BJ (cell line): ENCODE results near the gene SETD7. TPM values are rescaled to one million over a fixed set of nuclear protein-coding genes. Genes with fewer than 3 reads are reported as not detected.

Experiments used
- CTCF ChIA-PET: fragments of 350-600 bp; formaldehyde crosslinking; extraction: SDS; loops from one replicate; lab custom pipeline; 2021; ENCODE audit warnings: antibody characterized with exemption, inconsistent platforms; lab: Yijun Ruan, JAX
- POLR2A ChIA-PET: fragments of 300-600 bp; sonication (Branson Sonifier 250); formaldehyde crosslinking; extraction: SDS; loops from one replicate; lab custom pipeline; 2021; ENCODE audit warnings: antibody characterized with exemption; lab: Charles Lee
- DNase-seq: peaks from one replicate; pipeline ENCODE4 v3.0.0-alpha.2; 2011; ENCODE audit warnings: low read depth
- H3K27me3 ChIP-seq: 2 replicates; pipeline ENCODE4 v1.6.0; 2011; ENCODE audit warnings: low read length; ENCODE audit not compliant: control insufficient read depth, insufficient read depth
- H3K36me3 ChIP-seq: 2 replicates; pipeline ENCODE4 v1.5.1; 2011; ENCODE audit warnings: low read length; ENCODE audit not compliant: control insufficient read depth, insufficient read depth
- H3K4me3 ChIP-seq: 2 replicates; pipeline ENCODE4 v1.5.1; 2011; ENCODE audit warnings: low read depth, mild to moderate bottlenecking, control low read depth, low read length
- polyA plus RNA-seq: library from polyadenylated mRNA; depleted of rRNA; stranded (reverse); fragments of >200 nt; gene quantifications from 2 replicates; pipeline ENCODE4 v1.2.3, GENCODE V29; 2011
- TF ChIP-seq, protein P1 (sequence below): IDR thresholded peaks from 2 replicates; pipeline ENCODE4 v1.5.1; 2011; ENCODE audit warnings: low read depth, mild to moderate bottlenecking, control low read depth, inconsistent platforms, low read length, moderate library complexity; ENCODE audit not compliant: insufficient read depth

The SETD7 gene
- polyA plus RNA-seq, 1 experiment: 14.5 TPM

DNA sequence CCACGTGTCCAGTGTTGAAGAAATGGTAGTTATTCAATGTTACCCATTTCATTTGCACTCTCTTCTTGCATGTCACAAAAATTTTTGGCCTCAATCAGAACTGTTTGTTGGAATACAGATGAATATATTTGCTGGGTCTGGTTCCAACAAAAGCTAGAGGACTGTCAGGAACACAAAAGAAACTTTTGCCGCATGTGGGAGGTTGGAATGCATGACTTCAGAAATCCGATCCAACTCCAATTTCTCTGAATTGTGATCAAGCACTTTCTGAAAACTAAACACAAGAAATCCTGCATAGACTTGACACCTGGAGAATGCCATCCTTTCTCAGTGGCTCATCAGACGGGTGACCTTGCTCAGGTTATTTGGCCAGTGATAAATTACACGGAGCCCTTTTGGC is 15.4 kb downstream of the SETD7 start:
- Histone ChIP-seq H3K36me3 (peaks cover 5% of the 10 kb centered on the region), H3K27me3 (no peaks in the 10 kb centered on the region), H3K4me3 (no peak overlapping the region)
- DNase-seq: no peak
- ChIA-PET POLR2A (no interaction called here), CTCF (interaction anchor here (0.8 to 1.6 kb wide), 3 partner anchors 9 to 112 kb away, joined by 3 to 4 read pairs (median 3); no protein-coding TSS in a partner anchor)
- TF ChIP-seq, protein P1, sequence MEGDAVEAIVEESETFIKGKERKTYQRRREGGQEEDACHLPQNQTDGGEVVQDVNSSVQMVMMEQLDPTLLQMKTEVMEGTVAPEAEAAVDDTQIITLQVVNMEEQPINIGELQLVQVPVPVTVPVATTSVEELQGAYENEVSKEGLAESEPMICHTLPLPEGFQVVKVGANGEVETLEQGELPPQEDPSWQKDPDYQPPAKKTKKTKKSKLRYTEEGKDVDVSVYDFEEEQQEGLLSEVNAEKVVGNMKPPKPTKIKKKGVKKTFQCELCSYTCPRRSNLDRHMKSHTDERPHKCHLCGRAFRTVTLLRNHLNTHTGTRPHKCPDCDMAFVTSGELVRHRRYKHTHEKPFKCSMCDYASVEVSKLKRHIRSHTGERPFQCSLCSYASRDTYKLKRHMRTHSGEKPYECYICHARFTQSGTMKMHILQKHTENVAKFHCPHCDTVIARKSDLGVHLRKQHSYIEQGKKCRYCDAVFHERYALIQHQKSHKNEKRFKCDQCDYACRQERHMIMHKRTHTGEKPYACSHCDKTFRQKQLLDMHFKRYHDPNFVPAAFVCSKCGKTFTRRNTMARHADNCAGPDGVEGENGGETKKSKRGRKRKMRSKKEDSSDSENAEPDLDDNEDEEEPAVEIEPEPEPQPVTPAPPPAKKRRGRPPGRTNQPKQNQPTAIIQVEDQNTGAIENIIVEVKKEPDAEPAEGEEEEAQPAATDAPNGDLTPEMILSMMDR: no peak

DNA sequence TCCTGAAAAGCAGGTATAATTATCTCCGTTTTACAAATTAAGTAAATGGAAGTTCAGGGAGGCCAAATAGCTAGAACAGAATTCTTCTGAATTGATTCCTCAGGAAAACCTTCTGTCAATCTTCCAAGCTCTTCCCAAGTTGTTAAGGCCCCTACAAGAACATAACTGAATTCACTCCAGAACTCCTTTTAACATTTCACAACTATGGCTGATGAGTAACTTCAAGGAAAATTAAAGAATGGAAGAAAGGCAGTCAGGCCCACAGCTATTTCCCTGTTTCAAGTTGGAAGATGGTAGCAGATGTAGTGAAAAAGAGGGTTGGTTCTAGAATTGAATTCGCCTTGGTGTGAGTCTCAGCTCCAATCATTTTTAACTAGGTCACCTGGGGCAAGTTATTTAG is 15.9 kb downstream of the SETD7 start:
- no peak overlapping the region for H3K4me3 ChIP-seq
- ChIA-PET POLR2A (no interaction called here), CTCF (interaction anchor here (0.8 to 1.6 kb wide), 3 partner anchors 9 to 112 kb away, joined by 3 to 4 read pairs (median 3); no protein-coding TSS in a partner anchor)
- peaks cover 5% of the 10 kb centered on the region for H3K36me3 ChIP-seq
- DNase-seq: no peak
- no peaks in the 10 kb centered on the region for H3K27me3 ChIP-seq
- TF ChIP-seq, protein P1: no peak

DNA sequence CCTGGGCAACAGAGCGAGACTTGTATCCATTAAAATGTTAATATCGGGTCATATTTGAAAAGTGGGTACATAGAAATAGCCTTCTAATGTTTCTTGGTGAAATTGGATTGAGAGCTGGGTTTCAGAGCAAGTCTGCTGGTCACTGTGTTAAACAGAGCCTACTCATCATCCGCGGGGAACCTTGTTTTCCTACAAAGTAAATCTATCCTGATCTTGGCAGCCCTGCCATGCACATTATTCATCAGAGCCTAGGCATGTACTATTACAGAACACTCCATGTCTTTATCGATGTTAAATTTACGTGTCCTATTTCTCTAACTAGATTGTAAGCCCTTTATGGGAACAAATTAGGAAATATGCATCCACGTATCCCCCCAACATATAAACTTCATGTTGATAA is 18.7 kb downstream of the SETD7 start:
- ChIA-PET CTCF (no interaction called here), POLR2A (no interaction called here)
- DNase-seq: no peak
- peaks cover 3% of the 10 kb centered on the region for H3K36me3 ChIP-seq
- TF ChIP-seq, protein P1: no peak
- H3K27me3 ChIP-seq: no peaks in the 10 kb centered on the region
- no peak overlapping the region for H3K4me3 ChIP-seq

DNA sequence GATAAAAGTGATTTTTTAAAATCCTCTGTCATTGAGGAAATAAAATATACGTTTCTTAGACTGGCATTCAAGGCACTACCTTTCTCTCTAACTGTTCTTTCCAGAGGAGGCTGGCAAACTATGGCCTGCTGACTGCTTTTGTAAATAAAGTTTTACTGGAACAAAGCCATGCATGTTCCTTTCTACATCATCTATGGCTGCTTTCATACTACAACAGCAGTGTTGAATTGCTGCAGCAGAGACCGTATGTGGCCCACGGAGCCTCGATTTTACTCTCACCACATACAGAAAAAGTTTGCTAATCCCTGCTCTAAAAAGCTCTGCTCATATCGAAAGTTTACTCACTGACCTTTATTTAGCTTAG is 20.2 kb downstream of the SETD7 start:
- POLR2A ChIA-PET: no interaction called here
- H3K4me3 ChIP-seq: no peak overlapping the region
- CTCF ChIA-PET: no interaction called here
- TF ChIP-seq, protein P1: no peak
- no peak for DNase-seq
- no peaks in the 10 kb centered on the region for H3K27me3 ChIP-seq
- peaks cover 1% of the 10 kb centered on the region; the same call in 1 of the 2 replicates for H3K36me3 ChIP-seq

DNA sequence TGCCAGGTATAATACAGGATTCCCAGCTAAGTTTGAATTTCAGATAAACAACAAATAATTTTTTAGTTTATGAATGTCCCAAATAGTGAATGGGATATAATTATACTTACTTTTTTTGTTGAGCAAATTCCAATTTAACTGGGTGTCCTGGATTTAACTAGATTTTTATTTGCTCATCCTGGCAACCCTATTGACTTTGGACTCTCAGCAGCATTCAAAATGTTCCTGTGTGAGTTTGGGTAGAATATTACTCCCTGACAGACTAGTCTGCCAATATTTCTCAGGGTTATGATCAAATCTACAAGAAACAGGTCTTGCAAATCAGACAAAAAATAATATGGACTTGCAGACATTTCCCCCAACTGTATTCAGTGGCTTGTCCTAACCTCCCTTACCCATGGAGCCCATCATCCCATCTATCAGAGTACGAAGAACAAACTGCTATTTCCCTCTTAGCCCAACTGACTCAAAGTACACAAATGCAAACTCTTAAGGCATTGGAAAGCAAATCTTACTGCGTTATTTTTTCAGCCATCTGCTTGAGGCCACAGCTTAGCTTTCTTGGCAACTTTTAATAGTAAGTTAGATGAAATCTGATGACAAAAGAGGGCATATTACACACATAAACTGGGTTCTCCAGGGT is 20.7 kb downstream of the SETD7 start:
- POLR2A ChIA-PET: no interaction called here
- Histone ChIP-seq H3K36me3 (peaks cover under 1% of the 10 kb centered on the region; the same call in 1 of the 2 replicates), H3K4me3 (no peak overlapping the region), H3K27me3 (no peaks in the 10 kb centered on the region)
- TF ChIP-seq, protein P1: no peak
- CTCF ChIA-PET: no interaction called here
- no peak for DNase-seq
